NT2/D1 (cell line): ENCODE results near the gene THEM4.

Source experiments
- YY1 ChIP-seq: IDR thresholded peaks from 2 replicates; pipeline ENCODE4 v1.6.1; 2011; ENCODE audit not compliant: insufficient read length, insufficient read depth
- ZNF274 ChIP-seq: IDR thresholded peaks from 2 replicates; pipeline ENCODE4 v1.6.1; 2011; ENCODE audit warnings: mild to moderate bottlenecking, low read depth, low read length

GRCh38 chr1:151893176-151893924 is 16.0 kb downstream of the THEM4 start:
- TF ChIP-seq YY1 (no peak), ZNF274 (no peak)
